Measurements from ENCODE around the gene CELSR1.
A peak's percentile ranks its signal among the peaks of the same experiment; 100 is the strongest.

The CELSR1 gene

GRCh38 chr22:46416891-46417580, 120.4 kb downstream of the CELSR1 start:
- TF ChIP-seq Cebpa-rat (IDR thresholded peaks at IDR 0.05): no peak
- Histone ChIP-seq H3K4me2 (peak overlapping the region; percentile 58), H3K9ac (no peak overlapping the region), H3K36me3 (no peaks in the 10 kb centered on the region), H3K4me1 (peaks cover 38% of the 10 kb centered on the region), H3K4me3 (no peak overlapping the region), H4K20me1 (no peaks in the 10 kb centered on the region), H3K9me3 (no peaks in the 10 kb centered on the region), H3K27ac (no peak overlapping the region), H3K27me3 (no peaks in the 10 kb centered on the region)

- no peaks in the 10 kb centered on the region for H3K27me3 ChIP-seq
- no peaks in the 10 kb centered on the region for H3K9me3 ChIP-seq
- no peak overlapping the region for H3K9ac ChIP-seq
- H3K4me3 ChIP-seq: no peak overlapping the region
- H3K4me1 ChIP-seq: peaks cover 32% of the 10 kb centered on the region
- H3K36me3 ChIP-seq: no peaks in the 10 kb centered on the region
- no peak for TF ChIP-seq Cebpa-rat (IDR thresholded peaks at IDR 0.05)
- H4K20me1 ChIP-seq: no peaks in the 10 kb centered on the region
- no peak overlapping the region for H3K4me2 ChIP-seq
- no peak overlapping the region for H3K27ac ChIP-seq
These were observed 120.9 kb downstream of the CELSR1 start for GRCh38 chr22:46416520-46416871.

- no peak for TF ChIP-seq Cebpa-rat (IDR thresholded peaks at IDR 0.05)
- Histone ChIP-seq H3K9ac (no peak overlapping the region), H3K27ac (no peak overlapping the region), H3K27me3 (no peaks in the 10 kb centered on the region), H3K4me3 (no peak overlapping the region), H3K9me3 (no peaks in the 10 kb centered on the region), H3K4me2 (no peak overlapping the region), H3K4me1 (peaks cover 27% of the 10 kb centered on the region), H3K36me3 (no peaks in the 10 kb centered on the region), H4K20me1 (no peaks in the 10 kb centered on the region)
These were observed 121.5 kb downstream of the CELSR1 start for GRCh38 chr22:46415776-46416519.

- TF ChIP-seq Cebpa-rat (IDR thresholded peaks at IDR 0.05): no peak
These were observed 122.7 kb downstream of the CELSR1 start for GRCh38 chr22:46414704-46415103.

GRCh38 chr22:46413725-46414379, 123.6 kb downstream of the CELSR1 start:
- no peak overlapping the region for H3K9ac ChIP-seq
- H3K9me3 ChIP-seq: no peaks in the 10 kb centered on the region
- no peak for TF ChIP-seq Cebpa-rat (IDR thresholded peaks at IDR 0.05)
- no peak overlapping the region for H3K4me3 ChIP-seq
- H3K27me3 ChIP-seq: no peaks in the 10 kb centered on the region
- H3K27ac ChIP-seq: no peak overlapping the region
- H3K4me1 ChIP-seq: peaks cover 23% of the 10 kb centered on the region
- H3K4me2 ChIP-seq: no peak overlapping the region
- no peaks in the 10 kb centered on the region for H3K36me3 ChIP-seq
- no peaks in the 10 kb centered on the region for H4K20me1 ChIP-seq

More at GRCh38 chr22:46414704-46415103, 122.7 kb downstream of the CELSR1 start:
- Histone ChIP-seq H3K4me2 (no peak overlapping the region), H3K27me3 (no peaks in the 10 kb centered on the region), H4K20me1 (no peaks in the 10 kb centered on the region), H3K27ac (no peak overlapping the region), H3K9ac (no peak overlapping the region), H3K4me1 (peaks cover 23% of the 10 kb centered on the region), H3K36me3 (no peaks in the 10 kb centered on the region), H3K9me3 (no peaks in the 10 kb centered on the region), H3K4me3 (no peak overlapping the region)

- no peaks in the 10 kb centered on the region for H3K9me3 ChIP-seq
- no peak overlapping the region for H3K27ac ChIP-seq
- no peak for TF ChIP-seq Cebpa-rat (IDR thresholded peaks at IDR 0.05)
- H3K4me2 ChIP-seq: no peak overlapping the region
- H3K4me1 ChIP-seq: peaks cover 2% of the 10 kb centered on the region; the same call in 1 of the 2 replicates
- no peaks in the 10 kb centered on the region for H3K36me3 ChIP-seq
- H4K20me1 ChIP-seq: no peaks in the 10 kb centered on the region
- no peak overlapping the region for H3K4me3 ChIP-seq
- H3K9ac ChIP-seq: no peak overlapping the region
- no peaks in the 10 kb centered on the region for H3K27me3 ChIP-seq
These were observed 126.1 kb downstream of the CELSR1 start for GRCh38 chr22:46411347-46411746.

GRCh38 chr22:46410291-46410808, 127.1 kb downstream of the CELSR1 start:
- no peak overlapping the region for H3K4me3 ChIP-seq

GRCh38 chr22:46409631-46410210, 127.7 kb downstream of the CELSR1 start:
- TF ChIP-seq Cebpa-rat (IDR thresholded peaks at IDR 0.05): no peak
- Histone ChIP-seq H3K27me3 (no peaks in the 10 kb centered on the region), H3K27ac (no peak overlapping the region), H3K9ac (no peak overlapping the region), H3K4me3 (no peak overlapping the region), H3K4me1 (no peaks in the 10 kb centered on the region), H3K36me3 (no peaks in the 10 kb centered on the region), H3K4me2 (no peak overlapping the region), H3K9me3 (no peaks in the 10 kb centered on the region), H4K20me1 (no peaks in the 10 kb centered on the region)

More at GRCh38 chr22:46410291-46410808, 127.1 kb downstream of the CELSR1 start:
- no peaks in the 10 kb centered on the region for H3K4me1 ChIP-seq
- H3K9ac ChIP-seq: no peak overlapping the region
- H3K4me2 ChIP-seq: no peak overlapping the region
- no peak overlapping the region for H3K27ac ChIP-seq
- H3K36me3 ChIP-seq: no peaks in the 10 kb centered on the region
- H3K9me3 ChIP-seq: no peaks in the 10 kb centered on the region
- no peak for TF ChIP-seq Cebpa-rat (IDR thresholded peaks at IDR 0.05)
- H4K20me1 ChIP-seq: no peaks in the 10 kb centered on the region
- no peaks in the 10 kb centered on the region for H3K27me3 ChIP-seq

- Histone ChIP-seq H3K4me3 (no peak overlapping the region), H3K9ac (no peak overlapping the region), H4K20me1 (no peaks in the 10 kb centered on the region), H3K27ac (no peak overlapping the region), H3K9me3 (no peaks in the 10 kb centered on the region), H3K27me3 (no peaks in the 10 kb centered on the region), H3K4me1 (no peaks in the 10 kb centered on the region), H3K36me3 (no peaks in the 10 kb centered on the region), H3K4me2 (no peak overlapping the region)
- no peak for TF ChIP-seq Cebpa-rat (IDR thresholded peaks at IDR 0.05)
These were observed 128.6 kb downstream of the CELSR1 start for GRCh38 chr22:46408568-46409506.

All from BLaER1 (cell line).